GM19455 (cell line): ENCODE results near the gene LRRC32.
"Not testable (repeated sequence)": the region's sequence is repeated elsewhere in the genome, so short reads cannot be mapped to it uniquely, and the experiment has no call there.

Experiments
- ATAC-seq: cut with Tn5 transposase; IDR thresholded peaks from one replicate; pipeline ENCODE4 v1.9.1; 2021; ENCODE audit not compliant: unreplicated experiment

Gene LRRC32

DNA sequence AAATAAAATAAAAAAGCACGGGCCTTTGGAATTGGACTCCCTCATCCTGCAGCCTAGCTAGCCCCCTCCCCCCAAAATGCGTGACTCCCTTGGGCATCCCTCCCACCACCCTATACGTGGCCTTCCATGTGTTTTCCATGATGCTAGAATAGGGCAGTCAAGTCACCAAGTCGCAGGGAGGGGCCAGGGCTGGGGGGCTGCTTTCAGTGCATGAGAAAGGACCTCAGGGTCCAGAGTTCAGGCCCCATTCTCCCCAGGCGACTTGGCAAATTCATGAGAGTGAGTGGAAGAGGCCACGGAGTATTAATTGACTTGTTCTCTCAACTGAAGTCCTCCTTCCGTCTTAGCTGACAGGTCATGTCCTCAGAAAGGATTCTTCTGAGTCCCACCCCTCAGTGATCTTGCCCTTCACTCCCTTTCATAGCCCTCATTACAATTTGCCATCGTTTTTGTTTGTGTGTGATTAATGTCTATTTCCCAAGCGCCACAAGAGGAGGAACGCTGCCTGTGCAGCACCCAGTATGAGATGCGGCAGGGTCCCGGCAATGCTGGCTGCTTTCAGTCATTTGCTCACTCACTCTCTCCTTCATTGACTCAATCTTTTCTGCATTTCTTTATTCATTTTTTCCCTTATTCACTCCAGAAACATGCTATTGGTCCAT is 17.4 kb downstream of the LRRC32 start:
- ATAC-seq = no peak

DNA sequence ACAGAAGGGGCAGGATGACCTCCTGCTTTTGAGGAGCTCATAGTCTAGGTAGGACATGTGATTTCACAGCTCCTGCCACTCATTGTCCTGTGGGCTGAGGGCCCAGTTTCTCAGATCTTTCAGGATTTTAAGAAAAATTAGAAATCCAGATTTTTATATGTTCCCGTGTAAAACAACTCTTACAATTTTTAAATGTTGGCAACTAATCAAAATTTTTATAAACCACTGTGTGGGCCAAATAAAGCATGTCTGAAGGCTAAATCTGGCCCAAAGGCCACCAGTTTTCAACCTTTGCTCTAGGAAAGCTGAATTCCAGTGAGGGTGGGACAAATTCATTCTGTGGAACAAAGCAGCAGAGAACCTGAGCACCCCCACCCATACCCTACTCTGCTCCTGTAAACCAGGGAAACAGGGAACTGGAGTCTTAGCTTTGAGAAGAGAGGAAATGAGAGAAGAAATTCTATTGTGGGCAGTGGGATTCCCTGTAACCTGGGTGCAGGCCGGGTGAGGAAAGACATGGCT is 20.6 kb downstream of the LRRC32 start:
- ATAC-seq = no peak

DNA sequence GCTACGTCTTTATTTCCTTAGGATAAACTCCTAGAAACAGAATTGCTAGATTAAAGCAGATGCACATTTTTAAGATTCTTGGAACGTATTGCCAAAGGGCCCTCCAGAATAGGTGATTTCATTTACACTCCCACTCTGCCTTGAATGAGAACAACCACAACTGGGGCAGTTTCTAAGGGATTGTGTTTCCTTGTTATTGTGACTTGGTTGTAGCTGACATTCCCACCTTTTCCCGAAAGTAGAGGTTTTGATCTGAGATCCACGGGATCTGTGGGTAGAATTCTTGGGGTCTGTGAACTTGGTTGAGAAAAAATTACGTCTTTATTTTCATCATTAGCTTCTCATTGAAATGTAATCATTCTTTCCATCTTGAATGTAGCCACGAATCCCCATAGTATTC is 21.5 kb downstream of the LRRC32 start:
- no peak for ATAC-seq

DNA sequence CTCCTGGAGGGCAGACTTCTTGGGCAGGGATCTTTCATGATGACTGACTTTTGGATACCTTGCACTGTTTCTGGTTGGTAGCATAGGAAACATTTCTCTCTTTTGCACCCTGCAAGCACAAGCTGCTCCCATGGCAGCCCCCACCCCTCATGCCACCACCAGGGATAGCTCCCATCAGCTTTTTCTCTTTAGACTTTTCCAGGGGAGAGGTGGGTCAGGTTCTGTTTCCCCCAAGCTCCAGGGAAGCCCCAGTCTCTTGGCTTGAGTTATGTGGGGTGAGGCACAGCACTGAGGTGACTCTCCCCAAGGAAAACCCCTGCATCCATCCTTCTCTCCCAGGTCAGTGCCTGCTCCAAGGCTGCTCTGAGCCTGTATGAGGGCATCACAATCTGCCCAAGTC is 22.5 kb downstream of the LRRC32 start:
- no peak for ATAC-seq

DNA sequence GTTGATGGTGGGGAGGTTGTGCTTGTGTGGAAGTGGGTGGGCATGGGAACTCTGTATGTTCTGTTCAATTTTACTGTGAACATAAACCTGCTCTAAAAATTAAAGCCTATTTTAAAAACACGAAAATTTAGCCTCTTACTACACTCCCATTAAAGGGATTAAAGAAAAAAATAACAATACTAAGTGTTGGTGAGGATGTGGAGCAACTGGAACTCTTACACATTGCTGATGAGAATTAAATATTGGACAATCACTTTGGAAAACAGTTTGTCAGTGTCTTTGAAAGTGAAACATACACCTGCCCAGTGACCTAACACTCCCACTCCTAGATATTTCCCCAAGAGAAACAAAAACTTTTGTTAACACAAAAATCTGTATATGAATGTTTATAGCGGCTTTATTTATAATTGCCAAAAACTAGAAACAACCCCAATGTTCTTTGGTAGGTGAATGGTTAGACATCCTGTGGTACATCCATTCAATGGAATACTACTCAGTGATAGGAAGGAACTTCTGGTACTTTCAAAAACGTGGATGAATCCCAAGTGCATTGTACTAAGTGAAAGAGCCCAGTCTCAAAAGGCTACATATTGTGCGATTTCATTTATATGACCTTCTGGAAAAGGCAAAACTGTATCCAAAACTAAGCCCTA is 23.5 kb downstream of the LRRC32 start:
- no peak for ATAC-seq

DNA sequence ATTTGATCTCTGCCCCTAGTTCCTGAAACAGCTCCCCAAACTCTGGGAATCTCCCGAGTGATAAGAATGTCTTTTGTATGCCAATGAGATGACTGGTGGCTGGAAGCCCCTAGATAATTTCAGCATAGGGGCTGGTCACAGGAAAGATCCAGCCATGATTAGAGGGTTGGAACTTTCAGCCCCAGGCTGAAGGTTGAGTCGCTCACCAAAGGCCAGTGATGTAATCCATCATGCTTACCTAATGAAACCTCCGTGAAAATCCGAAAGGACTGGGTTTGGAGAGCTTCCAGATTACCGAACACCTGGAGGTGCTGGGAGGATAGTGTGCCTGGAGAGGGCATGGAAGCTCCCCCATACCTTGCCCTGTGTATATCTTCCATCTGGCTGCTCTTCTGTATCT is 26.0 kb downstream of the LRRC32 start:
- no peak for ATAC-seq

DNA sequence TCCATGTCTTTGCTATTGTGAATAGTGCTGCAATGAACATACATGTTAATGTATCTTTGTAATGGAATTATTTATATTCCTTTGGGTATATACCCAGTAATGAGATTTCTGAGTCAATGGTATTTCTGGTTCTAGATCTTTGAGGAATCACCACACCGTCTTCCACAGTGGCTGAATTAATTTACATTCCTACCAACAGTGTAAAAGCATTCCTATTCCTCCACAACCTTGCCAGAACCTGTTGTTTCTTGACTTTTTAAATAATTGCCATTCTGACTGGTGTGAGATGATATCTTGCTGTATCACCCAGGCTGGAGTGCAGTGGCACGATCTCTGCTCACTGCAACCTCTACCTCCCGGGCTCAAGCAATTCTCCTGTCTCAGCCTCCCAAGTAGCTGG is 26.8 kb downstream of the LRRC32 start:
- ATAC-seq = not testable (repeated sequence)

DNA sequence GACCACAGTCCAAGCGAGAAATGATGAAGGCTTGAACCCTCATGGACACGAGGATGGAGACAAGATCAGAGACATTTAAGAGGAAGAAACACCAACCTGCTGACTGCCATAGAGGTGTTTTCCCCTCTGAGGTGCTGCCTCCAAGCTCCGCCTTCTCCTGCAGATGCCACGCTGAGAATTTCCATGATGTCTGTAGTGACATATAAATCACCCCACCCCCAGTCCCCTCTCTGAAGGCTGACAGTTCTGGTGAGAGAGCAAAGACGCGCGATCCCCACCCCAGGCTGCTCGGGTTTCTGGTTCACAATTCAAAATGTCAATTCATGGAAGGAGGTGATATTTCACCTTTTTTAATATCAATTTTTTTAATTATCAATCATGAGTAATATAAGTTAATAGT is 28.2 kb downstream of the LRRC32 start:
- no peak for ATAC-seq

DNA sequence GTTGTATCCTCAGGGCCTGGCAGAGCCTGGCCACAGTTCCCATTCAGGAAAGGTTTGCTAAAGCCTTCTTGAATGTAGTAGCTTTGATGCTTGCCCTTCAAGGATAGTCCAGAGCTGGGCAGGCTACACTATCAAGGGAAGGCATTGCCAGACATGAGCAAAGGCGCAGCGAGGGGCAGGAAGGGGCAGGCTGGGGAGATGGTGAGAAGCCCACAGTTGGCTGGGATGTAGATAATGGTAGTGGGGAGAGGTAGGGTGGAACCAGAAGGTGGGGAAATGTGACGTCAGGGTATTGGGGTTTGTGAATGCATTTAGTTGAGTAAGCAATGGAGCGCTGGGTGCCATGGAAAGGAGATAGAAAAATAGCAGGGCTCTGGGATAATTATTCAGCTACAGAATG is 28.6 kb downstream of the LRRC32 start:
- ATAC-seq = no peak

DNA sequence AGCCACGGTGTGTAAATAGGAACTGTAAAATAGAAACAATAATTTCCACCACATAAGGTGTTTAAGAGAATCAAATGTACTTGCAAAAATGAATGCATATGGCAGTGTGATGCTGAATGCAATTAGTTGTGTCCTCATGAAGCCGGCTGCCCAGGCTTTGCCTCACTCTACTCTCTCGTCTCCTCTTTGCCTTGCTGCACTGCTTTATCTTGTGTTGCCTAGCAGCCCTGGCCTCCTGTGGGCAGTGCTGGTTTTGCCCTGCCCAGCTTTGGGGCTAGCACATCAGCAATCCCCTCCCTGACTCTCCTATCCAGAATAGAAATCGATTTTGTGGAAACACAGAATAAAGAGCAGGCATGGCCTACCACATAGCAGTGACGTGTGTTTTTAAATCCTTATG is 30.0 kb downstream of the LRRC32 start:
- ATAC-seq = no peak

DNA sequence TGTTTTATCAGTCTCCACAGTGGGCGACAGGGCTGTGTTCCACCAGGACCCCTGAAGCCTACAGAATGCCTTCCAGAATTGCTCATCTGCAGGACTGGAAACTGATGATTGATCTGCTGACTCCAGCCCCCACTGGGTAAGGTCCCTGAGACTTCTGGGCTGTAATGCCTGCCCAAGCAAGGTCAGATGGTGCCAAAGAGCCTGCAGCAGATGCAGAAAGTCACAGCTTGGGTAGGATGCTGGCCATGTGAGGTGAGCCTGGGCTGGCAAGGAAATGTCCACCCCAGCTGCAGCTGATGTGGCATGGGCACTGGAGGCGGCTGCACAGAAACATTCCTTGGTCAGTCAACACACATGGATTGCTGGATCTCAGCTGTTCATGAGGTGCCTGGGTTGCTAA is 30.9 kb downstream of the LRRC32 start:
- no peak for ATAC-seq

DNA sequence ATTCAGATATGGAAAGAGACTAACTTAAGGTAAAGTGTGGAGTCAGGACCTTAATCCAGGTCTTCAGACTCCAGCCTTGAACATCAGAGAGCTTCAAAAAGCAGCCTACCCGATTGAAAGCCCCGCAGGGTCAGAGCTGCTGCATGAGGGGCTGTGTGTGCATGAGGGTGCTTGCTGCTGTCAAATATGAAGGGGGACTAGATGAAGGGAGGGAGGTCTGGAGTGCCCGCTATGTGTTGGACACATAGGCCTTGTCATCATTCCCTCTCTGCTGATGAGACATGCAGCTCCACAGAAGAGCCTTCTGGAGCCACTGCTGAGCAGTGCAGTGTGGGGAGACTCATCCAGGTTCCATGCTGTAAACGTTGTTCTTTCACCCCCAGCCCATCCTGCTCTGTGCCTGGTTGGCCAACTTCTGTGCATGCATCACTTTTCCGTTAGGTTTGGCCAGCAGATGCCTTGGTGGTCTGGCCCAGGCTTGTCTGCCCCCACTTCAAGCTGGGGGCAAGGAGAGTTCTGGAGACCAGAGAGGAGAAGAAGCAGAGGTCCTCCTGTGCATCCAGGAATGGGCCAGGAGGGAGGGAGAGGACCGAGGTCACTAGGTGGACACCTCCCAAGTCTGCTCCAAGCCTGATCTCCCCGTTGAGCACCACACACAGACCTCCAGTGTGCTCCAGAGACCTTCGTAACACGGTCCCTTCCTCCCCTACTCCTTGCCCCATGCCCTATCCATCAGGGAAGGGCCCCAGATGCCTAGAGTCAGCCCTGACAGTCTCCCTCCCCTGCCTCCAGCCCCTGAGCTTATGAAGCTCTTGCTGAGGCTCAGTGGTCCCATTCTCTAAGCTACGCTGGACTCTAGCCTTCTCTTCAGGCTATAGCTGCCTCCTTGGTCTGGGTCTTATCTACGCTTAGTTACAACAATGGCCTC is 32.0 kb downstream of the LRRC32 start:
- no peak for ATAC-seq

DNA sequence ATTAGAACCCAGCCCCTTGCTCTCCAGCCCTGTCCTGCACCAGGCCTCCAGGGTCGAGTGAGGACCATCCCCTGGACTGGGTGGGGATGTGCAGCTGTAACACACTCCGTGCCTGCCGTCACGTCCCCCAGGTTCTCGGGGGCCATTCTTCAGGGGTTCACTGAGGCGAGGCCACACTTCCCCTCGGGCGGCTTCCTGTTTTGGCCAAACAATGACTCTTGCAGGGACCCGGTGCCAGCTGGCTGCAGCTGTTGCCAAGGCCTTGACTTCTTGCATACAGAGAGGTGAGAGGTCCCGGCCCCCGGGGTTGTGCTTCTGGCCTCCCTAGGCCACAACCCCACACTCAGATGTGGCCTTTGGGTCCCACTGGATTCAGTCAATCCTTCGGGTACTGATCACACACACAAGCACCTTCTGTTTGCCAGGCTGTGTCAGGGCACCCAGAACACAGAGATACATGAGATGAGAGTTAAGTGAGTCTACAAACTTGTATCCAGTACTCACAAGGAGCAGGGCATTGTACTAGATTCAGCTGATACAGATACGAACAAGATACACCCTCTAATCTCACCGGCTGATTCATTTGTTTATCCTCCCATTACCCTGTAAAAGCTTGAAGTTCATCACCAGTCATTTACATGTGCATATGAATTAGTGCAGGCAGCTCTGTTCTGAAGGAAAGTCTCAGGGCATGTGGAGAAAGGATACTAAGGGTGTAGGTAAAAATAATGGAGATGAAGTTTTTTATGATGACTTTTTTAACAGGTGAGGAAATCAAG is 32.9 kb downstream of the LRRC32 start:
- ATAC-seq = peak; percentile 86

DNA sequence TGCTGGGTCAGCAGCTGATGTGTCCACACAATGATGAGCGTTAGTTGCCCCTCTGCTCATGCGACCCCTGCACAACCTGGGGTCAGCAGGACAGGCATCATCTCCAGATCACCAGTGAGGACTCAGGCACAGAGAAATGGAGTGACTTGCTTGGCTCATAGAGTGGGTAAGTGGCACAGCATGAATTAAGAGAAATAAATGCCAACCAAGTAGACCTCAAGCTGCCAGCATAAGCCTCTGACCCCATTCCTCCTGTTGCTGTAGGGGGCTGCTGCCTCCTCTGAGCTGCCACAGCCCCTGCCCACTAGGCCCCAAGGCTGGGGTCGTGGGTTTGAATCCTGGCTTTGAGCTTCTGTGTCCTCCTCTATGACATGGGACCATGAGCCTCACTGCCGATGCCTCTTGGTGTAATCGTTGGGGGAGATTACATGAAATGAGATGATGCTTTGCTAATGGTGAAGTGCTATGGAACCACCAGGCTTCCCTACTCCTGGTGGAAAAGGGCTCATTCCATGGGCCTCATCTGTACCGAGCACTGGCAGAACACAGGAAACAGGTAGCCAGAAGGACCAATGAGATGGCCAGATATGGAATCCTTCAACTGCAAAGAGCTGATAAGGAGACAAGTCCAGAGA is 33.6 kb downstream of the LRRC32 start:
- ATAC-seq = no peak

DNA sequence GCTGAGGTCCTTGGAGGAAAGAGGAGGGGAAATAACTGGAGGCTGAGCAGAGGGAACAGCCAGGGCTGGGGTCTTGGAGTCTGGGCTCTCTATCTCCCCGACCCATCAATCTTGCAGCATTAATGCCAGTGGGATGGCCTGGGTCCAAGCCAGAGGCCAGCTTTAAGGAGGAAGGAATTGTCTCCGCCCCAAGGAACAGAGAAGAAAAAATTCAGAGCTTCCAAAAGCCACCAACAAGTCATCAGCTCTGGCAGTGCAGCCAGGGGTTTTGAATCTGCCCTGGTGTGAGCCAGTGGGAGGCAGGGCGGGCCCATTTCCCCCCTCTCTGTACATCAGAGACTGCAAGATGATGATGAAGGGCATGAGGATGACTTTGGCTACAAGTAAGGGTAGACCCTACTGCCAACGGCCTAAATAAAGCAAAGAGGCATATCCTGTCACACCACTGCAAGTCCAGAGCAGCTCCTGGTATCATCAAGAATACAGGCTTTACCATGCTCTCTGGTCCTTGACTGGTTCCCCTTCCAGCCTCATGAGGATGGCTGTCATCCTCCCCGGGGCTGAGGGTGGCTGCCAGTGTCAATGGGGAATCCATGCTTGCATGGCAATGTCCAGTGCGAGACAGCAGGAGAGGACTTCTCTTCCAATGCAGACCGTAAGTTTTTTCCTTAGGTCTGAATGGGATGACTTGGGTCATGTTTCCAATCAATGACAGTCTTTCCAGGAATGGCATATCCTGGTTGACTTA is 34.4 kb downstream of the LRRC32 start:
- ATAC-seq = no peak

DNA sequence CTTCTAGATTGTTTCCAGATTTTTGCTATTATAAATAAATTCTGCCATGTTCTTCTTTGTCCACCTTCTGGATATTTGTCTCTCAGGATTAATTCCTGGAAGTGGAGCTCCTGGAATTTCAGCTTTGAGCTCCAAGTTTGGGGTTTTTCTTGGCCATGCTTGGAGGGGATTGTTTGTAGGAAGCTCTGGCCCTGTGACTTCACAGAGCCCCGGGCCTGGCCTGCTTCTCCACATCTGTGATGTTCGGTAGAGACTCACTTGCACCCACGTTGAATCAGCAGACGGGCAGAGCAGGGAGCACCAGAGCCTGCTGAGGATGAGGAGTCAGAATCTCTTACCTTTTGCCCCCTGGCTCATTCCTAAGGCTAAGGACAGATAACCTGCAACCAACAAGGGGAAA is 35.7 kb downstream of the LRRC32 start:
- no peak for ATAC-seq

DNA sequence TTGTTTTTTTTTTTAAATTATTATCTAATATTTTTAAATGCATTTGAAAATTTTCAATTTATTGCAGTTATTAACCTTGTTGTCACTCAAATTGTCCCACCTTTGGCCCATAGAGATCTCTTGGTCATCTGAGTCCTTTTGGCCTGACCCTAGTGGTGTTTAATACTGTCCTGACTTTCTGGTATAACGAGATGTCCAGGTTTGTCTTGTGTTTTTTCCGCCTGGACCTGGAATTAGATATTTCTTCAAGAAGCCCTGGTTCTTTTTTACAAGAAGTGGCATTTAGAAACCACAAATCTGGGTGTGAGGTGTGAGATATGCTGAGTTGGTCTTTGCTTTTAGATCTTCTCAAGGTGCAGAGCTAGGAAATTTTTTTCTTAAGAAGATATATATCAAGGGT is 38.1 kb downstream of the LRRC32 start:
- no peak for ATAC-seq

DNA sequence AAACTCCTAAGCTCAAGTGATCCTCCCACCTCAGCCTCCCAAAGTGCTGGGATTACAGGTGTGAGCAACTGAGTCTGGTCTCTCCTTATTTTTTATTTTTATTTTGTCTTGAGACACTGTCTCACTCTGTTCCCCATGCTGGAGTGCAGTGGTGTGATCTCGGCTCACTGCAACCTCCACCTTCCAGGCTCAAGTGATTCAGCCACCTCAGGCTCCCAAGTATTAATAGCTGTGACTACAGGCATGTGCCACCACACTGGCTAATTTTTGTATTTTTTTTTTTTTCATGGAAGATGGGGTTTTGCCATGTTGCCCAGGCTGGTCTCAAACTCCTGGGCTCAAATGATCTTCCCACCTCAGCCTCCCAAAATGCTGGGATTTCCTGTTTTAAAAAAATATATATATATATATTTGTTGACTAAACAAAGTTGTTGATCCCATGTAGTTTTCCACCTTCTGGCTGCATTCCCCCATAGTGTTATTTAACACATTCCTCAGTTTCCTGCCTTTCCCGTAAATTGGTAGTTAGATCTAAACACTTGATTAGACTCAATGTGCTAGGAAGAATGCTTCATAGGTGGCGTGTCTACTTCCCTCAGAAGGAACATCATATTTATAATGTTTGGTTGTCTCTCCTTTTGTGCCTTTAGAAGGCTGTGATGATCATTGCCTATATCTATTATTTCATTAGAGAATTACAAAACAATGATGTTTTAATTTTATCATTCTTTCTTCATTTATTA is 38.8 kb downstream of the LRRC32 start:
- ATAC-seq = no peak
